ENCODE results near the gene SRGAP2. TPM values are rescaled to one million over a fixed set of nuclear protein-coding genes. Genes with fewer than 3 reads are reported as not detected.
"Not testable (repeated sequence)": the region's sequence is repeated elsewhere in the genome, so short reads cannot be mapped to it uniquely, and the experiment has no call there.

Gene SRGAP2
- polyA plus RNA-seq, 3 donors, result 5.6 to 25.4 (median 16.3) TPM

DNA sequence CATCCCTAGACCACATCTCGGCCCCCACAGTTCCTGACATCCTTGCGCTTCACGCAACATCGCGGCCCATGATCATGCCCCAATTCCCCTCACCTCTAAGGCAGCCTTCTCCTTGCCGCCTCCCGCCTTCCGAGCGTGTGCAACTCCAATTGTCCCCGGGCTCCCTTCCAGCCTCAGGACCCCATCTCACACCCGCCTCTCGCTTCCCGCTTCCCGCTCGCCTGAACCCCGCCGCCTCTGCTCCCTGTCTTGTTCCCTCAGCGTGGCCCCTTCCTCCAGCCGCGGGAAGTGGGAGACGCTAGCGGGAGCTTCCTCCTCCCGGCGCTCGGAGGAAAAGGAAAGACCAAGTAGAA is 794 bp downstream of the SRGAP2 start:
- H3K27ac ChIP-seq (ENCODE audit: low read depth, low read length), result not testable (repeated sequence)
- WGBS, 3 donors, result no CpG with 5 or more reads among the region's 25 CpGs

DNA sequence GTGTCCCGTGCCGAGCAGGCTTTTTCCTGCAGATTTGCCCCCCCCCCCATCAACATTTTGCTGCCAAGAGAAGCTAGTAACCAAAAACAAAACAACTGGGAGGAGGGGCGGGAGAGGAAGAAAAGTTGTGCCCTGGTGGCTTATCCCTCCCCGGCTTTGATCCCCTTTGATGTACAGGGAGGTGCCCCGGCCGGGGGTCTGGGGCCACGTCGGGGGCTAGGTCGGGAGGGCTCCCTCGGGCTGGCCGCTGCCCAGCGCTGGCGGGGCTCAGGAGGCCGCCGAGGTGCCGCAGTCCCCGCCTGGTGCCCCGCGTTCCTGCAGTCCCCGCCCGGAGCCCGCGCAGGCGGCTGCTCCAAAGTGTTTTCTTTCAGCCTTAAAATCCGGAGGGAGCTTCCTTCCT is 1.5 kb downstream of the SRGAP2 start:
- H3K27ac ChIP-seq (ENCODE audit: low read depth, low read length), result not testable (repeated sequence)
- WGBS, 3 donors, result 0 to 1% (median 0%) methylated on average over 15 to 24 of the region's 25 CpGs

DNA sequence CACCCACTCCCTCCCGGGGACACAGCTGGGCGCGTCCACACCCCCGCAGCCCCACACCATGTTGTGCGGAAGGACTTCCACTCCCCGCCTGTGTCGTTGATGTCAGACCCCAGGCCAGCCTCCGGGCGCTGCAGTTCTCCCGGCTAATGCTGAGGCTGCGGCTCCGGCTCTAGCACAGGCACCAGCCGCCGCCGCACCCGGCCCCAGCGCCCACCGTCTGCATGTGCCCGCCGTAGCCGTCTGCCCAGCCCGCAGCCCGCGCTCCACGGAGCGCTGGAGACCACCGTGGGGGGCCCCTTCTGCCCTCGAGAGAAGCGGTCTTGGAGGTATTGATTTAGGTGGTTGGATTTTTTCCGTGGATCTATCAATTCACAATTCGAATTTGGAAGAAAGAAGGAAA is 2.2 kb downstream of the SRGAP2 start:
- H3K27ac ChIP-seq (ENCODE audit: low read depth, low read length), result not testable (repeated sequence)
- 0 to 2% methylated on average over 6 to 17 of the region's 31 CpGs; no CpG with 5 or more reads in 1 of the 3 donors for WGBS, 3 donors

DNA sequence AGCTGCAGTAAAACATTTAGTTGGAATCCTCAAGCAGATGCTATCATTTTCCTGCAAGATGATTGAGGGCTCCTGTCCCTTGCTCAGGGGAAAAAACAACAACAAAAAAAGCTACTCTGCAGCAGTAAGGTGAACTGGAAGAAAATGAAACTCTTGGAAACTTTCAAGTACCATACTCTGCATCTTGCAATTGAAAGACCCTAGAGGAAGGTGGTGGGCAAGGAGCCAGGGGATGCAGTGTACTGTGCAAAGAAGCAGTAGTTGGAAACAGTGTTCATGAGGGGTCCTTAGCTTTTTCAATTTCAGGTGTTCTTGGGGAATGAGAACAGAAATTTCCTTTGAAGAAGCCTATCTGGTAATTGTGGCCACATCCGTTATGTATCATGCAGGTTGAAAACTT is 7.5 kb downstream of the SRGAP2 start:
- no CpG with 5 or more reads among the region's 1 CpG for WGBS, 3 donors

DNA sequence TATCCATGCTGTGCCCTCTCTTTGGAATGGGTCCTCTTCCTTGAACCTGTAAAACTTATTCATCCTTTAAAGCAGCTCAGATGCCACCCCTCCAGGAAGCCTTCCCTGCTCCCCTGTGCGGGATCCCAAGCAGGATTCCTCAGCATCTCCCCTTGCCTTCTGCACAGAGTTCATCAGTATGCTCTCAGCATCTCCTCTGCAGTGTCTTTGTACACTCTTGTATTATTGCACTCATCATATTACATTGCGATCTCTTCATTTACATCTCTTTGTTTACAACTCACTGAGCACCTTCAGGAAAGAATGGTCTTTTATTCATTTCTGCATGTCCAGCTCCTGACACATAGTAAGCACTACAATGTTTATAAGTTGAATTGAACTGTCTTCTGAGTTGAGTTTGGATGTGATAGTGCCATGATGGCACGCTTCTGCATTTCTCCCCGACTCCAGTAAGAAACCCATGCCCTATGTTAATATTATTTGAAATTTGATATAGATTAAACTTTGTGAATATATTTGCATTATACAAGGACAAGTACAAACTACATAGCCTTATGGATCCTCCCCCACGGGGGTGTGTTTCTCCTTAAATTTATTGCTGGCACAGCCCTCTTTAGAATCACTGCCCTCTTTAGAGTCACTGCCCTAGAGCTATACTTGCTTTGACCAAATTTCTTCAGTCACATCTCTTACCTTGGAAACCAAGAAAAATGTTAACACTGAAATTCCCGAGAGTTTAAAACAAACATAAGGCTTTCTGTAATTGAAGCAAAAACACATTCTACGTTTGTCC is 12.5 kb downstream of the SRGAP2 start:
- H3K27ac ChIP-seq (ENCODE audit: low read depth, low read length), result not testable (repeated sequence)
- 79 to 85% (median 84%) methylated on average over 4 of the region's 7 CpGs for WGBS, 3 donors

More for the DNA sequence above, 7.5 kb downstream of the SRGAP2 start:
- H3K27ac ChIP-seq (ENCODE audit: low read depth, low read length), result not testable (repeated sequence)

DNA sequence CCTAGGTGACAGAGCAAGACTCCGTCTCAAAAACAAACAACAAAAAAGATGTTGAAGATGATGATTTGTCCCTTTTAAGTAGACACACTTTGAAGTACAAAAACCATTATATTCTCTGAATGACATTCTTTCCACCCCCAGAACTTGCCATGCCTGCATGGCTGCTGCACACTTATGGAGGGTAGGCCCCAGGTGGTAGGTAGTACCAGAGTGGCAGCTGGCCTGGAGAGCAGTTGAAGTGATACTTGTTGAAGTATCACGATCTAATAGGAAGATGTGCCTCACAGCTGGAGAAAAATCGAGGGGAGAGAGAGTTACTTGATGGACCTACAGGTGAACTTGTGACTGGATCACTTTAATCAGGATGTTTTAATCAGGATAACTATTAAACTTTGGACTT is 14.9 kb downstream of the SRGAP2 start:
- WGBS, 3 donors, result 69 to 88% (median 85%) methylated on average over 2 of the region's 3 CpGs
- H3K27ac ChIP-seq (ENCODE audit: low read depth, low read length), result not testable (repeated sequence)

DNA sequence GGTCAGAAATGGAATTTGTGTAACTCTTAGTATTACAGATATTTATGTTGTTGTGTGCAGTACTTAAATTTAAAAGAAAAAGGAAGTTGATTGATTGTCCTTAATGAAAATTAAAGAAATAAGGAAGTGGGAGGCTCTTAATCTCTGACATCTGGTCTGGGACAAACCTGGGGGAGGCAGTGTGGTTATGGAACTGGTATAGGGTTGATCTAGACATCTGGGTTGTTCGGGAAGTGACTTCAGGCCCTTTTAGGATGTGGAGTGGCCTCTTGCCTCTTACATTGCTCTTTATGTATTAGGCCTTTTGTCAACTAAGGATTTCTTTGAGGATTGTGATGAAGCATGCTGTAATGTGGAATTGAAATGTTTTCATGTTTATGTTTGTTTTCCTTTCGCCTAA is 15.4 kb downstream of the SRGAP2 start:
- no CpG with 5 or more reads among the region's 2 CpGs for WGBS, 3 donors
- not testable (repeated sequence) for H3K27ac ChIP-seq (ENCODE audit: low read depth, low read length)

DNA sequence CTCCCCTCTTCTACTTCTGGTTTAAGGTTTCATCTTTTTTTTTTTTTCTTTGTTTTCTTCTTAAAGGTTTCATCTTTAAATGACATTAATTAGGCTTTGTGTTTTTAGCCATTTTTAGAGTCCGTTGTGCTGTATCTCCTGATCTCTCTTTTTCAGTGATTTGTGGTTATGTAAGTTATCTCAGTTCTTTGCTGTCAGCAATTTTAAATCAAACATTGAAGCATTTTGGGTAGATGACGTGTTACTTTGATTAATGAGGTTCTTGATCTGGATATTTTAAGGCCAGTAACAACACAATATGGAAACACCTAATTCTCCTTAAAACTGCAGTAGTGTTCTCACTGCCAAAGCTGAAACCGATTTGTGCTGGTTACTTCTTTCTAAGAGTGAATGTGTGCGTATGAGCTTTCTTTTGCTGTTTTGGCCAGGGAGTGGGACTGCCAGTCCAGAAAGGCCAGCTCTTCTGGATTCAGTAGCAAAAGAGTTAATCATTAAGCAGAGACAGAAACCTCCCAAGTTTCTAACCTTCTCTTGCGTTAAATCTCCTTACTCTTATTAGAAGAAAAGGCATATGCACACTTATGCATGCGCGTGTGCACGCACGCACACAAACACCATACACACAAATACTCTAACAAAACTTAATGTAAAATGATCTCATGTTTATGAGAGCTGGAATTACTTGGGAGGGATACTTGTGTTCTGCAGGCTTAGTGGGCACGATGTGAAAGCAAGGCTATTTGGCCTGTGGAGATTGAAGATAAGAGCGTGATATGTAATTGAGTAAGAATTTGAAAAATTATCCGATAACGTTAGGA is 16.4 kb downstream of the SRGAP2 start:
- H3K27ac ChIP-seq (ENCODE audit: low read depth, low read length), result not testable (repeated sequence)
- WGBS, 3 donors, result 24 to 56% (median 53%) methylated on average over 5 of the region's 13 CpGs

DNA sequence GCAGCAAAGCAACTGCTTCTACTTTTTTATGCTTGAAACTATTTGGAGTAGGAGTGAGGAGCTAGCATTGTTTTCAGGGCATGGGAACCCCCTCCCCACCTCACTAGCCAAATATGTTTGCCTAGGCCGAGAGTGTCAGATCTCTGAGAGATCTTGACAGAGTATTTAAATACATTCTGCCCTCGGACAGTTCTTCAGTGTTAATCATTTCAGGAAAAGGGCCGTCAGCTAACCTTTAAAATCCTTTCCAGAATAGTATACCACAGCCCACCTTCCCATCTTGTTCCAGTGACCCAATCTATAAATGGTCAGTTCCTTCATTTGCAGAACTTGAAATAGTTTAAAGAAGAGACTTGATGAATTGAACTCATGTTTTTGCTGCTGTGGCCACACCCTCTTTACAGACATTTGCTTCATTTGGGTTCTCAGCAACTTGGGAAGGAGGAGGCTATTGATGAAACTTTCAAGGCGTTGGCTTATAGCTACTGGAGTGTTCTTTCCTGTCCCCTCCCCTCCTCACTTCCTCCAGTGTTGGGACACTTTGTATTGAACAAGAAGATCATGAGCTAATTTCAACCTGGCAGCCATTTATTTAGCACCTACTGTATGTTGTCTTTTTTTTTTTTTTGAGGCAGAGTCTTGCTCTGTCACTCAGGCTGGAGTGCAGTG is 17.1 kb downstream of the SRGAP2 start:
- 41 to 44% (median 41%) methylated on average over 4 of the region's 4 CpGs for WGBS, 3 donors
- not testable (repeated sequence) for H3K27ac ChIP-seq (ENCODE audit: low read depth, low read length)

DNA sequence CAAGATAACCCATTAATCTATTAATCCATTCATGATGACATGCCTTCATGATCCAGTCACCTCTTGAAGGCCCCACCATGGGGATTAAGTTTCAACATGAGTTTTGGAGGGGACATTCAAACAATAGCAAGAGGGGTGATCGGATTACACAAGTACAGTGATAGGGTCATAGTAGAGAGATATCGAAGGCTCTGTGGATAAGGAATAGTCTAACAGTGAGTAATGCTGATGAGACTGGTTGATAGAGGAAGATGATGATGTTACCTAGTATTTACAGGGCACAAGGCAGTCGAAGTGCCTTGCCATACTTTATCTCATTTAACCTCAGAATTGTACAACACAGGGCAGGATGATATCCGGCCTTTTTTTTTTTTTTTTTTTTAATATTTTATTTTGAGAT is 18.2 kb downstream of the SRGAP2 start:
- WGBS, 3 donors, result no CpG with 5 or more reads among the region's 4 CpGs
- not testable (repeated sequence) for H3K27ac ChIP-seq (ENCODE audit: low read depth, low read length)

DNA sequence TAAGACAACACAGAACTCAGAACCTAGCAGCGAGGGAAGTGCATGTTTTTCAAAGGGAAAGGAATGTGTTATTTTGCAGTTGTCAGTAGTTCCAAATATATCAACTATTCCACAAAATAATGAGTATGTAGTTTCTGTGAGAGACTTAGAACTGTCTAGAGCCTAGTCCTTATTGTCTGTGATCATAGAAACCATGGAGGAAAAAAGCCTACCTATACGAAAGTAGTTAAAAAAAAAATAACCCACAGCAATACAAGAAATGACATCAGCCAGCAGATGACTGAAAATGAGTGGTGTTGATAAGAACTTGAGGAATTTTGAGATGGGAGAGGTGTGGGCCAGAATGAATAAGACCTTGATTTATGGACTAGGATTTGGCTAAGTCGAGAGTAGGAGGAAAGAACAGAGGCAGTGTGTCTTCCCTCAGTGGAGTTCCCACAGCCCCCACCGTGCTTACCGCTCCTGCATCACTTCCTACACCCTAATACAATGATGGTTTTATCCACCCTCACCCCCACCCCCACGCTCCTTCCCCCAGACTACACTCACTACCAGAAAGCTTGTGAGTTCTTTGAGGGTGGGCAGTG is 20.9 kb downstream of the SRGAP2 start:
- WGBS, 3 donors, result 77 to 84% (median 80%) methylated on average over 2 of the region's 6 CpGs
- not testable (repeated sequence) for H3K27ac ChIP-seq (ENCODE audit: low read depth, low read length)

DNA sequence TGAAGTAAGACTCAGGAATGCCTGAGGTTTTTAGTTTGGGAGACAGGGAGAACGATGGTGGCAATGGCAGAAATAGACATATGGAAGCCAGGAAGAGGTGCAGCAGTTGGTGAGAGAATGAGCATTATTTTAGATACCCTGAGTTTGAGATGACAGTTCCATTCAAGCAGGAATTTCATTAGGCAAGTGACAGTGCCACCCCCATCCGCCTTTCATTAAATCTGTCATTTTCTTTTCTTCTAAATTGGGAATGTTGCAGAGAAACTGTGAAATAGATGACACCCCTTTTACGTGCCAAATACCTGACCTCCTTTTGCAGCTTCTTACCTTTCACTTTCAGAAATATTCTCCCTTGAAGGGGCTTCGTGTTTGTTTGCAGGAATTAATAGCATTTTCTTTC is 22.0 kb downstream of the SRGAP2 start:
- H3K27ac ChIP-seq (ENCODE audit: low read depth, low read length), result not testable (repeated sequence)
- 83 to 92% (median 87%) methylated on average over 3 to 4 of the region's 4 CpGs for WGBS, 3 donors

DNA sequence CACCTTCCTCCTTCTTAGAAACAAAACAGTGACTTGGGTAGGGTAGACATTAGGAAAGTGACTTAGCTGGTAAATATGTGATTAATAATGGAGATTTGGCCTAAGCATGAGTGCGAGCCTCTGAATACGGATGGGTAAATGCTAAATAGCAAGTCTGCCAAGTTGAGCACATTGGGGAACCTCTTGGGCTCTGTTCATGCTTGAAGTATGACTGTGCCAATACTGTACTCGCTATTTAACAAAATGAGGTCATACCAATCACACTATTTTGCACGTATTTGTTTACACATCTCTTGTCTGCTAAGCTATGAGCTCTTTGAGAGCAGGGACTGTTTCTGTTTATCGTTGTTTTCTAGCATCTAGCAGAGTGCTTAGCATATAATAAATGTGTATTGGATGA is 23.5 kb downstream of the SRGAP2 start:
- not testable (repeated sequence) for H3K27ac ChIP-seq (ENCODE audit: low read depth, low read length)
- 47 to 90% (median 80%) methylated on average over 2 of the region's 5 CpGs for WGBS, 3 donors

DNA sequence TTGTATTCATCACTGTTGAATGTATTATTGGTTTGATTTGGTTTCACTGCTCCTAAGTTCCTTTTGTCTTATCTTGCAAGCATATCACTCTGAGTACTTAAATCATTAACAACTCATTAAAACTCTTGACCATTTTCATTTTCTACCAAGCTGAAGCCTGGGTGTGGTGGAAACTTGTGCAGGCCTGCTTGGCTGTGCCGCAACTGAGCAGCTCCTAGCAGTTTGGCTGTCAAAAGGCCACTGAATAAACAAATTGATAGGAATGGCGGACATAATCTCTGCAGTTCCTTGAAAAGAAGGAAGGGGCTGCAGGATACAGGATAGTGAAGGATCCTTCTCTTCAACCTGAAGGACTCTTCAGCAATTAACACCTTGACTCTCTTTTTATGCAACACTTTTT is 25.9 kb downstream of the SRGAP2 start:
- WGBS, 3 donors, result 70 to 80% (median 78%) methylated on average over 2 of the region's 2 CpGs
- H3K27ac ChIP-seq (ENCODE audit: low read depth, low read length), result not testable (repeated sequence)

DNA sequence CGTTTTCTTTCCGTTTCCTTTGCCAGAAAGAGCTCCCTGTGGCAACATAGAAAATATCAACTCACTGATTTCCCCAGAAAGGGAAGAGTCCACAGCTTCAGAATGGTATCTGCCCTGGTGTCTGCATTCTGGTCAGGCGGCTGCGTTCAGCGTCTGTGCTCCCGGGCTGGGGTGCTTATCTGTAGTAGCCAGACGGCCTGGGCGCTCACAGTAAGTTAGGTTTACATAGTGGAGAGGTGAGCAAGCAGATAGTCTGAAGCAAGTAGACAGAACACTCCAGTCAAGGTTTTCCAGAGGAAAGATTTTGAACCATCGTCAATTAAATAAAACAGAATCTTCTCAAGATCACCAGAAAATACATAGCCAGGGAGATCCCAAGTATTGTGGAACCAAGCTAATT is 28.6 kb downstream of the SRGAP2 start:
- WGBS, 3 donors, result 36 to 93% (median 90%) methylated on average over 4 to 8 of the region's 9 CpGs
- not testable (repeated sequence) for H3K27ac ChIP-seq (ENCODE audit: low read depth, low read length)

DNA sequence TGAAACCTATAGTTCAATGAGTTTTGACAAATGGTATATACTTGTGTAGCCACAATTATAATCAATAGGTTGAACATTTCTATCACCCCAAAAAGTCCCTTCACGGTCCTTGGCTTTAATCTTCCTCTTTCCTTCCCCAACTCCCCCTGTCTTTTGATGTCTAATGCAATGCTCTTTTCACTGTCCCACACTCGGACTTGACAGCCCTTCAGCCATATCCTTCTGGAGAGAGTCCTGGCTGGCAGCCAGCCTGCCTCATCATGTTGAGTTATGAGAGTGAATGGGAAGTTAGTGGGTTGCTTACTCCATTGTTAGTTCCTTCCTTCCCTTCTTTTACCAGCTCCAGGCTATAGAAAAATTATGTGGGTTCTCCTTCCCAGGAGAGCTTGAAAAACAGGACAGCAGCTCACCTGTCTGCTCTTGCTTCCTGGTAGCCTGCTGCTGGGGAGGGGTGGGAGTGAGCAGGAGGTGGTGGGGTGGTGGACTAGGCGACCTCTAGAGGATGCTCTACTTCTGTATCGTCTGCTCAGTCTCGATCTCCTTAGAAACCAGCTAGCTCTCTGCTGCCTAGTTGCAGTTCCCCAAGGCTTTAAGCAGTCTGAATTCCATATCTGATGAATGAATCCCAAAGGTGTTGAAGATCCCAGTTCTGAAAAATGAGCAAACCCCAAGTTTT is 29.8 kb downstream of the SRGAP2 start:
- WGBS, 3 donors, result 21 to 38% (median 25%) methylated on average over 2 of the region's 5 CpGs

DNA sequence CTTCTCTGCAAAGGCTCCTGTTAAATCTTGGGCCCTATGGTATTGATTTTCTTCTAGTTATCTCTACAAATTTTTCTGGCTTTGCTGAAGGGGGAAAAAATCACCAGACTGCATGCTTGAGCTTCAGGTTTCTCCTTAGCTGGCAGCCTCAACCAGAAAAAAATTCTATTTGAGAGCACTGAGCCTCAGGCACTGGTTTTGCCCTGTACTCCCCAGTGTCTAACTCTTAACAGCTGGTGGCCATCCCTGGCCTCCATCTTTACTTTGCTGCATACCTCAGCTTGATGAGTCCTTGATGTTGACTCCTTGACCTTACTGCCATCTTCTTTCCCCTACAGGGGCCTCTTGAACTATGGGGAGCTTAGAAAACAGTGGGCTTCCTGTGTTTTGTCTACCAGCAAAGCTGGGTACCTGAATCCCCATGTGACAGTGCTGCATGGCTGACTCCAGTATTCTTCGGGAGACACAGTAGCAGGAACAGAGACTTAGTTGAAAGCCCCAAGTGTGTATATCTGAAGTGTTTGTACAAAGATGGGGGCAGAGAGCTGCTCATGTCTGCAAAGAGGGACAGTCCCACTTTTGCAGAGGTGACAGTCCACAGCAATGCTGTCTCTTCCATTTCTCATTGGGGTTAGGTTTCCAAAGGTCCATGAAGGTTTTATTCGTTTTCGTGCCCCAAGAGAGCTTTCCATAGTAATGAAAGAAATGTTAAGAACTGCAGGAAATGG is 31.0 kb downstream of the SRGAP2 start:
- WGBS, 3 donors, result 89 to 100% (median 96%) methylated on average over 1 to 2 of the region's 3 CpGs
- not testable (repeated sequence) for H3K27ac ChIP-seq (ENCODE audit: low read depth, low read length)

More for the DNA sequence above, 29.8 kb downstream of the SRGAP2 start:
- not testable (repeated sequence) for H3K27ac ChIP-seq (ENCODE audit: low read depth, low read length)

DNA sequence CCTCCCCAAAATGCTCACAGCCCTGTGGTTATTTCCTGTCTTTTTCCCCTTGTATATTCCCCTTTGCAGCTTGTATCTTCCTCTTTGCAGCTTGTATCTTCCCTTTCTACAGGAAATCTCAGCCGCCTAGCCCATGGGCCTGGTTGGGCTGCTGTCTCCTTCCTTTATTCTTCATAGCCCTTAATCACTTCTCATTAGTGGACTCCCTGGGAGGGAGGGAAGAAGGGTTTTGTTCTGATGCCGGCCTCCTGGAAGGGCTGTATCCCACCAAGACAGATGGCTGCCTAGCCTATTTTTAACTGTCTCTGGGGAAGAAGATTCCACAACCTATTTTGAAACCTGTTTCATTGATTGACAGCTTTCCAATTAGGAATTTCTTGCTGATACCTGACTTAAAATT is 31.8 kb downstream of the SRGAP2 start:
- not testable (repeated sequence) for H3K27ac ChIP-seq (ENCODE audit: low read depth, low read length)
- no CpG with 5 or more reads among the region's 2 CpGs for WGBS, 3 donors
